ENCODE data around the gene RAPH1.

The RAPH1 gene

GRCh38 chr2:203359450-203359849 is 175.7 kb downstream of the RAPH1 start:
- no peak for DNase-seq

GRCh38 chr2:203354966-203355365 is 180.1 kb downstream of the RAPH1 start:
- no peak for DNase-seq

GRCh38 chr2:203352604-203353255 is 182.4 kb downstream of the RAPH1 start:
- no peak for DNase-seq

- DNase-seq, result no peak
These were observed 187.7 kb downstream of the RAPH1 start for GRCh38 chr2:203347375-203347774.

- DNase-seq, result no peak
These were observed 188.5 kb downstream of the RAPH1 start for GRCh38 chr2:203346612-203347011.

- no peak for DNase-seq
These were observed 190.4 kb downstream of the RAPH1 start for GRCh38 chr2:203344667-203345066.
